Liver (tissue), 9 donors: ENCODE data around the gene TIAM2. TPM values are rescaled to one million over a fixed set of nuclear protein-coding genes. Genes with fewer than 3 reads are reported as not detected.

Source experiments
- DNase-seq: peaks from one replicate; pipeline ENCODE4 v3.0.0-alpha.2; 2017; ENCODE audit warnings: low spot score
- H3K27ac ChIP-seq, 2 donors: one replicate each; pipeline ENCODE4 v1.7.0; 2013; ENCODE audit warnings: inconsistent platforms in 2 of 2, low read length in 2 of 2, control low read depth in 1 of 2, low read depth in 1 of 2, mild to moderate bottlenecking in 1 of 2
- H3K27me3 ChIP-seq, 4 donors: one replicate each; pipeline versions ENCODE4 v1.6.1 to v1.7.0; 2013; ENCODE audit warnings: low read length in 3 of 4, inconsistent platforms in 1 of 4, mild to moderate bottlenecking in 1 of 4, moderate library complexity in 1 of 4; ENCODE audit not compliant: control insufficient read depth in 4 of 4, insufficient read depth in 4 of 4
- H3K36me3 ChIP-seq, 4 donors: one replicate each; pipeline versions ENCODE4 v1.6.1 to v1.7.0; 2013; ENCODE audit warnings: low read length in 3 of 4, mild to moderate bottlenecking in 3 of 4, low read depth in 1 of 4, moderate library complexity in 1 of 4; ENCODE audit not compliant: control insufficient read depth in 4 of 4, insufficient read depth in 3 of 4
- H3K4me1 ChIP-seq, 4 donors: one replicate each; pipeline versions ENCODE4 v1.6.1 to v1.7.0; 2013; ENCODE audit warnings: low read length in 3 of 4, mild to moderate bottlenecking in 3 of 4, moderate library complexity in 1 of 4; ENCODE audit not compliant: control insufficient read depth in 4 of 4, insufficient read depth in 4 of 4
- H3K4me3 ChIP-seq, 3 donors: one replicate each; pipeline versions ENCODE4 v1.6.1 to v1.7.0; 2013; ENCODE audit warnings: low read length in 3 of 3, control low read depth in 1 of 3, low read depth in 1 of 3, mild to moderate bottlenecking in 1 of 3
- H3K9ac ChIP-seq, 2 donors: one replicate each; pipeline ENCODE4 v1.7.0; 2013; ENCODE audit warnings: low read length in 2 of 2, mild to moderate bottlenecking in 2 of 2, moderate library complexity in 2 of 2, control low read depth in 1 of 2, low read depth in 1 of 2
- H3K9me3 ChIP-seq, 4 donors: one replicate each; pipeline versions ENCODE4 v1.6.1 to v1.7.0; 2013; ENCODE audit warnings: low read length in 3 of 4; ENCODE audit not compliant: control insufficient read depth in 4 of 4
- EGR1 ChIP-seq, 2 donors: IDR thresholded peaks; 2 replicates each; pipeline ENCODE4 v1.6.1; 2016 to 2018; ENCODE audit warnings: antibody characterized with exemption in 2 of 2, low read depth in 2 of 2
- FOXA1 ChIP-seq: IDR thresholded peaks from 2 replicates; pipeline ENCODE4 v1.6.1; 2016; ENCODE audit warnings: antibody characterized with exemption
- FOXA2 ChIP-seq: IDR thresholded peaks from 2 replicates; pipeline ENCODE4 v1.6.1; 2016; ENCODE audit warnings: antibody characterized with exemption
- GABPA ChIP-seq, 2 donors: IDR thresholded peaks in 1 of 2; conservative IDR thresholded peaks in 1 of 2; 2 replicates each; pipeline ENCODE4 v1.6.1; 2016; ENCODE audit warnings: antibody characterized with exemption in 2 of 2, mild to moderate bottlenecking in 1 of 2, moderate library complexity in 1 of 2
- HNF4A ChIP-seq, 2 donors: conservative IDR thresholded peaks; 2 replicates each; pipeline ENCODE4 v1.6.1; 2016; ENCODE audit warnings: antibody characterized with exemption in 2 of 2, mild to moderate bottlenecking in 2 of 2
- HNF4G ChIP-seq: IDR thresholded peaks from 2 replicates; pipeline ENCODE4 v1.6.1; 2016; ENCODE audit warnings: antibody characterized with exemption
- JUND ChIP-seq, 2 donors: IDR thresholded peaks; 2 replicates each; pipeline ENCODE4 v1.6.1; 2016; ENCODE audit warnings: antibody characterized with exemption in 2 of 2
- NR2F2 ChIP-seq: IDR thresholded peaks from 2 replicates; pipeline ENCODE4 v1.6.1; 2016; ENCODE audit warnings: antibody characterized with exemption
- RAD21 ChIP-seq, 2 donors: IDR thresholded peaks; 2 replicates each; pipeline ENCODE4 v1.6.1; 2016; ENCODE audit warnings: antibody characterized with exemption in 2 of 2, mild to moderate bottlenecking in 2 of 2
- RXRA ChIP-seq, 2 donors: IDR thresholded peaks; 2 replicates each; pipeline ENCODE4 v1.6.1; 2017 to 2018; ENCODE audit warnings: antibody characterized with exemption in 2 of 2, mild to moderate bottlenecking in 1 of 2
- SP1 ChIP-seq: IDR thresholded peaks from 2 replicates; pipeline ENCODE4 v1.6.1; 2018; ENCODE audit warnings: antibody characterized with exemption, mild to moderate bottlenecking
- TAF1 ChIP-seq: conservative IDR thresholded peaks from 2 replicates; pipeline ENCODE4 v1.6.1; 2016; ENCODE audit warnings: antibody characterized with exemption, mild to moderate bottlenecking
- YY1 ChIP-seq: IDR thresholded peaks from 2 replicates; pipeline ENCODE4 v1.6.1; 2016; ENCODE audit warnings: antibody characterized with exemption, mild to moderate bottlenecking
- WGBS: extraction: QIAGEN DNeasy Blood & Tissue Kit; methylation state at CpG from one replicate; pipeline ENCODE4 v1.1.7; 2013; 5-methylcytosine and 5-hydroxymethylcytosine counted together
- polyA plus RNA-seq, 2 donors: library from polyadenylated mRNA; stranded (reverse) in 1 of 2; unstranded in 1 of 2; fragments of 200-250 nt in 1 of 2; fragments of >200 nt in 1 of 2; fragmentation: Nextera tagmentation in 1 of 2; extraction: Ambion mirVana in 1 of 2; gene quantifications; one replicate each; pipeline versions ENCODE4 v1.2.1 to v1.2.3, GENCODE V29; 2013 to 2015
- total RNA-seq, 2 donors: library from RNA; depleted of rRNA; stranded (reverse); fragments of >200 nt; gene quantifications; one replicate each; pipeline ENCODE4 v1.2.3, GENCODE V29; 2014
- TF ChIP-seq, protein P1 (sequence below): IDR thresholded peaks from 2 replicates; pipeline ENCODE4 v1.6.1; 2016; ENCODE audit warnings: antibody characterized with exemption
- TF ChIP-seq, protein P2 (sequence below): IDR thresholded peaks from 2 replicates; pipeline ENCODE4 v1.6.1; 2016; ENCODE audit warnings: antibody characterized with exemption, mild to moderate bottlenecking
- TF ChIP-seq, protein P3 (sequence below): fragments of 150-350 bp; IDR thresholded peaks from 2 replicates; pipeline ENCODE4 v1.5.1; 2017; ENCODE audit warnings: improper control_type of control experiment, low read depth, low read length; ENCODE audit not compliant: missing input control
- TF ChIP-seq, protein P4 (sequence below): IDR thresholded peaks from 2 replicates; pipeline ENCODE4 v1.6.1; 2016; ENCODE audit warnings: antibody characterized with exemption
- TF ChIP-seq, protein P5 (sequence below): IDR thresholded peaks from 2 replicates; pipeline ENCODE4 v1.6.1; 2016; ENCODE audit warnings: antibody characterized with exemption
- donor health status: healthy.
- donor health status: healthy.
- donor health status: healthy.
- donor health status: healthy.
- donor health status: healthy.

TIAM2 gene
- total and polyA plus RNA-seq, 4 donors: 0.62 to 3.7 (median 2.4) TPM

DNA sequence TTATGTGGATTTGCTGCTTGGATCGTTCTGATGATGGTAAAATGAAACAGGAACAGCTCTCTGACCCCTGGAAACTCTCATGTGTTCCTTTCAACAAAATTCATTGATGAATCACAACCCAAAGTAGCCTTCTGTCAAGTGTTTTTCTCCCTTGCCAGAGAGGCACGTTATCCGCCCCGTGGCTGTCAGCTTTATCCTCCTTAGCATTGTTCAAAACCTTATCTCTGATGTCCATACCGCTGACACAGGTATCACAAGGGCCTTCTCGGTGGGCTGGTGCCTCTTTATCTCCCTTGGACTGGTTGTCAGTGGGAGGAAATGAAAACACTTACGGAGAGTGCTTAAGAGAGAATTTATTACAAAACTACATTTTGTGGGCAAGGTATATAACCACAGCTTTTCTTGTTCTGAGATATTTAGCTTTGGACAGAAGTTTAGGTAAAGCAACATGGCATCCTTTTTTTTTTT lies 84.9 kb downstream of the TIAM2 start:
- H3K4me3 ChIP-seq: no peak overlapping the region
- H3K27me3 ChIP-seq: no peaks in the 10 kb centered on the region
- TF ChIP-seq RAD21 (IDR thresholded peaks at IDR 0.05) (no peak), JUND (IDR thresholded peaks at IDR 0.05) (no peak), HNF4G (no peak), SP1 (no peak), RXRA (IDR thresholded peaks at IDR 0.05) (no peak), NR2F2 (no peak), GABPA (IDR thresholded peaks at IDR 0.05 in 1 of 2, conservative IDR thresholded peaks at IDR 0.05 in 1 of 2) (no peak), FOXA2 (no peak)
- TF ChIP-seq, protein P1, sequence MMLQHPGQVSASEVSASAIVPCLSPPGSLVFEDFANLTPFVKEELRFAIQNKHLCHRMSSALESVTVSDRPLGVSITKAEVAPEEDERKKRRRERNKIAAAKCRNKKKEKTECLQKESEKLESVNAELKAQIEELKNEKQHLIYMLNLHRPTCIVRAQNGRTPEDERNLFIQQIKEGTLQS: no peak
- TF ChIP-seq, protein P2, sequence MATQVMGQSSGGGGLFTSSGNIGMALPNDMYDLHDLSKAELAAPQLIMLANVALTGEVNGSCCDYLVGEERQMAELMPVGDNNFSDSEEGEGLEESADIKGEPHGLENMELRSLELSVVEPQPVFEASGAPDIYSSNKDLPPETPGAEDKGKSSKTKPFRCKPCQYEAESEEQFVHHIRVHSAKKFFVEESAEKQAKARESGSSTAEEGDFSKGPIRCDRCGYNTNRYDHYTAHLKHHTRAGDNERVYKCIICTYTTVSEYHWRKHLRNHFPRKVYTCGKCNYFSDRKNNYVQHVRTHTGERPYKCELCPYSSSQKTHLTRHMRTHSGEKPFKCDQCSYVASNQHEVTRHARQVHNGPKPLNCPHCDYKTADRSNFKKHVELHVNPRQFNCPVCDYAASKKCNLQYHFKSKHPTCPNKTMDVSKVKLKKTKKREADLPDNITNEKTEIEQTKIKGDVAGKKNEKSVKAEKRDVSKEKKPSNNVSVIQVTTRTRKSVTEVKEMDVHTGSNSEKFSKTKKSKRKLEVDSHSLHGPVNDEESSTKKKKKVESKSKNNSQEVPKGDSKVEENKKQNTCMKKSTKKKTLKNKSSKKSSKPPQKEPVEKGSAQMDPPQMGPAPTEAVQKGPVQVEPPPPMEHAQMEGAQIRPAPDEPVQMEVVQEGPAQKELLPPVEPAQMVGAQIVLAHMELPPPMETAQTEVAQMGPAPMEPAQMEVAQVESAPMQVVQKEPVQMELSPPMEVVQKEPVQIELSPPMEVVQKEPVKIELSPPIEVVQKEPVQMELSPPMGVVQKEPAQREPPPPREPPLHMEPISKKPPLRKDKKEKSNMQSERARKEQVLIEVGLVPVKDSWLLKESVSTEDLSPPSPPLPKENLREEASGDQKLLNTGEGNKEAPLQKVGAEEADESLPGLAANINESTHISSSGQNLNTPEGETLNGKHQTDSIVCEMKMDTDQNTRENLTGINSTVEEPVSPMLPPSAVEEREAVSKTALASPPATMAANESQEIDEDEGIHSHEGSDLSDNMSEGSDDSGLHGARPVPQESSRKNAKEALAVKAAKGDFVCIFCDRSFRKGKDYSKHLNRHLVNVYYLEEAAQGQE: no peak
- H3K27ac ChIP-seq: no peak overlapping the region
- no peak for DNase-seq
- H3K9ac ChIP-seq: no peak overlapping the region
- H3K36me3 ChIP-seq: no peaks in the 10 kb centered on the region
- 41% methylated on average over 7 of the region's 7 CpGs for WGBS
- H3K4me1 ChIP-seq: no peaks in the 10 kb centered on the region
- no peaks in the 10 kb centered on the region for H3K9me3 ChIP-seq

DNA sequence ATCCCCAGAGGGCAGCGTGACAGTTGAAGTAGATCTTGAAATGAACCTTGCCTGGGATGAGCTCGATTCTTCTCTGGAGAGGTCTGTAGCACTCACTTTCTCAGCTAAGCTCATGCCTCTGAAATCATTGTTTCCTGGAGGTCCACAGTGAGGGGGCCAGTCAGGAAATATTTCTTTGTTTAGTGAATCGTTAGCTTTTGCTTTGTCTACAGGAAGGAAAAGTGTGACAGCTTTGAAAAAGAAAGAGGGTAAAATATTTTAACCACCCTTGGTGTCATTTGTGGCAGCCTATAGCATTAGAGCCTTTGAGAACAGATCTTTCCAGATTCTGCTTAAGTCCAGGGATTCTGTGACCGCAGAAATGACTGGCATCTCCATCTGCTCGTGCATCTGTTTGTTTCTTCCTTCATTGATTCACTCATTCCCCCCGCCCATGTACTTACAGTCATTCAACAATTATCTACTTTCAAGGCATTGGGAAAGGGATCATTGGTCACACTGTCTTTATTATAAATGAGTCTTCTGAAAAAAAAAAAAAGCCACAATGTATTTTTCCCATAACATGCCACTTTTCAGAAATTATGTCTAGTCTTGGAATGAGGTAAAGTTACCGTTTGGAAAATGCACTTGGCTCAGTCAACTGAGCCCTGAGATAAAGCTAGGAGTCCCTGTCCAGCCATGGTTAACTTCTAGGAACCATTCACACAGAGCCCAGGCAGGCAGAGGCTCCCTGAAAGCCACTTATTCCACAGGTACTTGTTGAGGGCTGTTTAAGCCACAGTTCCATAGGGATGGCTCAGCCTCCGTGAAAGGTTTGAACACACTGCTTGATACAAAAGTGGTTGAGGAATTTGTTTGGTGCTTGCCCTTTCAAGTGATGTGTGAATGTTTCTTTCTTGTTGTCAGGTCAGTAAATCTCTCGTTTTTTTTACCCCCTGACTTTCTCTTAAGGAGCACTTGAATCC lies 86.0 kb downstream of the TIAM2 start:
- Histone ChIP-seq H3K9ac (no peak overlapping the region), H3K4me3 (no peak overlapping the region), H3K27ac (no peak overlapping the region)

More for the DNA sequence above, 86.0 kb downstream of the TIAM2 start:
- H3K27me3 ChIP-seq: no peaks in the 10 kb centered on the region
- H3K4me1 ChIP-seq: no peaks in the 10 kb centered on the region
- H3K9me3 ChIP-seq: no peaks in the 10 kb centered on the region
- no peak for DNase-seq
- TF ChIP-seq NR2F2 (no peak), HNF4A (conservative IDR thresholded peaks at IDR 0.05) (no peak), GABPA (IDR thresholded peaks at IDR 0.05 in 1 of 2, conservative IDR thresholded peaks at IDR 0.05 in 1 of 2) (no peak), FOXA1 (no peak), FOXA2 (no peak), YY1 (no peak), EGR1 (IDR thresholded peaks at IDR 0.05; ENCODE audit: low read depth in 2 of 2) (no peak), SP1 (no peak), TAF1 (no peak)
- TF ChIP-seq, protein P3, sequence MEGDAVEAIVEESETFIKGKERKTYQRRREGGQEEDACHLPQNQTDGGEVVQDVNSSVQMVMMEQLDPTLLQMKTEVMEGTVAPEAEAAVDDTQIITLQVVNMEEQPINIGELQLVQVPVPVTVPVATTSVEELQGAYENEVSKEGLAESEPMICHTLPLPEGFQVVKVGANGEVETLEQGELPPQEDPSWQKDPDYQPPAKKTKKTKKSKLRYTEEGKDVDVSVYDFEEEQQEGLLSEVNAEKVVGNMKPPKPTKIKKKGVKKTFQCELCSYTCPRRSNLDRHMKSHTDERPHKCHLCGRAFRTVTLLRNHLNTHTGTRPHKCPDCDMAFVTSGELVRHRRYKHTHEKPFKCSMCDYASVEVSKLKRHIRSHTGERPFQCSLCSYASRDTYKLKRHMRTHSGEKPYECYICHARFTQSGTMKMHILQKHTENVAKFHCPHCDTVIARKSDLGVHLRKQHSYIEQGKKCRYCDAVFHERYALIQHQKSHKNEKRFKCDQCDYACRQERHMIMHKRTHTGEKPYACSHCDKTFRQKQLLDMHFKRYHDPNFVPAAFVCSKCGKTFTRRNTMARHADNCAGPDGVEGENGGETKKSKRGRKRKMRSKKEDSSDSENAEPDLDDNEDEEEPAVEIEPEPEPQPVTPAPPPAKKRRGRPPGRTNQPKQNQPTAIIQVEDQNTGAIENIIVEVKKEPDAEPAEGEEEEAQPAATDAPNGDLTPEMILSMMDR: no peak
- TF ChIP-seq, protein P2: no peak
- TF ChIP-seq, protein P4, sequence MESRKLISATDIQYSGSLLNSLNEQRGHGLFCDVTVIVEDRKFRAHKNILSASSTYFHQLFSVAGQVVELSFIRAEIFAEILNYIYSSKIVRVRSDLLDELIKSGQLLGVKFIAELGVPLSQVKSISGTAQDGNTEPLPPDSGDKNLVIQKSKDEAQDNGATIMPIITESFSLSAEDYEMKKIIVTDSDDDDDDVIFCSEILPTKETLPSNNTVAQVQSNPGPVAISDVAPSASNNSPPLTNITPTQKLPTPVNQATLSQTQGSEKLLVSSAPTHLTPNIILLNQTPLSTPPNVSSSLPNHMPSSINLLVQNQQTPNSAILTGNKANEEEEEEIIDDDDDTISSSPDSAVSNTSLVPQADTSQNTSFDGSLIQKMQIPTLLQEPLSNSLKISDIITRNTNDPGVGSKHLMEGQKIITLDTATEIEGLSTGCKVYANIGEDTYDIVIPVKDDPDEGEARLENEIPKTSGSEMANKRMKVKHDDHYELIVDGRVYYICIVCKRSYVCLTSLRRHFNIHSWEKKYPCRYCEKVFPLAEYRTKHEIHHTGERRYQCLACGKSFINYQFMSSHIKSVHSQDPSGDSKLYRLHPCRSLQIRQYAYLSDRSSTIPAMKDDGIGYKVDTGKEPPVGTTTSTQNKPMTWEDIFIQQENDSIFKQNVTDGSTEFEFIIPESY: no peak
- TF ChIP-seq, protein P1: no peak
- TF ChIP-seq, protein P5, sequence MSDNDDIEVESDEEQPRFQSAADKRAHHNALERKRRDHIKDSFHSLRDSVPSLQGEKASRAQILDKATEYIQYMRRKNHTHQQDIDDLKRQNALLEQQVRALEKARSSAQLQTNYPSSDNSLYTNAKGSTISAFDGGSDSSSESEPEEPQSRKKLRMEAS: no peak
- whole genome bisulfite sequencing: 54% methylated on average over 9 of the region's 9 CpGs
- no peaks in the 10 kb centered on the region for H3K36me3 ChIP-seq
